GM19238 (cell line): ENCODE data around the gene WDR26.
A peak's percentile ranks its signal among the peaks of the same experiment; 100 is the strongest.
"Not testable (repeated sequence)": the region's sequence is repeated elsewhere in the genome, so short reads cannot be mapped to it uniquely, and the experiment has no call there.

Source experiments
- DNase-seq: peaks from one replicate; pipeline ENCODE4 v3.0.0; 2011; ENCODE audit warnings: low spot score; ENCODE audit not compliant: insufficient read length

Gene WDR26

DNA sequence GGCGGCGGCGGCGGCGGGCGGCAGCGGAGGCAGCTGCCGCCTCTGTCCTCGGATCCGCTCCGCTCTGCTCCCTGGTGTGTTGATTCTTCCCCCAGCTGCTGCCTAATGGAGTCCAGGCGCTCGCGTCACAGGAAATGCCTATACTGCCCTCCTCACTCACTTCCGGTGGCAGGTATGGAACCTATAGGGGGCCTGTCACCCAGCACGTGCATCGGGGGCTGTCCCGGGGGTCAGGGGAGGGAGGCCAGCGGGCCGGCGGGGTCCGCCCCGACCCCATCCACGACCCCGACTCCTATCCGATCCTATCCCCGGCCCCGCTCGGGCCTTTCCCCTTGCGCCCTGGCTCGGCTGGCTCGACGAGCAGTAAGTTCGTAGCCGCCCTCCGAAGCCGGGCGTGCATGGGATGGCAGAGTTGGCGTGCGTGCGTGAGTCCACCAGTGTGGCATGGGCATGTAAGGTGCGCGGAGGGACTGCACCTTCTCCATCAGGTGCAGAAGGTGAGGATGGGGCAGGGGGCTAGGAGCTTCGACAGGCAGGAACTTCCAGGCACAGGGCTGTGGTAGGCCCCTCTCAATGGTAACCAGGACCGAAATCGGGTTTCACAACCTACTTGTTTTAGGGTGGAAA is at the start of gene WDR26:
Gene WDR26 (minus strand): TSS at position 107 of the 627 bp plus-strand sequence.
- DNase-seq: peak; percentile 89

DNA sequence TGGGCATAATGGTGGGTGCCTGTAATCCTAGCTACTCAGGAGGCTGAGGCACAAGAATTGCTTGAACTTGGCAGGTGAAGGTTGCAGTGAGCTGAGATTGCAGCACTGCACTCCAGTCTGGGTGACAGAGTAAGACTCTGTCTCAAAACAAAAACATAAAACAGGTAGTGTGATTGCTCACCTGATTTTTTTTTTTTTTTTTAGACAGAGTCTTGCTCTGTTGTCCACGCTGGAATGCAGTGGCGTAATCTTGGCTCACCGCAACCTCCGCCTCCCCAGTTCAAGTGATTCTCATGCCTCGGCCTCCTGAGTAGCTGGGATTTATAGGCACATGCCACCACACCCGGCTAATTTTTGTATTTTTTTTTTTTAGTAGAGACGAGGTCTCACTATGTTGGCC is 48.6 kb upstream of the WDR26 start:
- DNase-seq: not testable (repeated sequence)

DNA sequence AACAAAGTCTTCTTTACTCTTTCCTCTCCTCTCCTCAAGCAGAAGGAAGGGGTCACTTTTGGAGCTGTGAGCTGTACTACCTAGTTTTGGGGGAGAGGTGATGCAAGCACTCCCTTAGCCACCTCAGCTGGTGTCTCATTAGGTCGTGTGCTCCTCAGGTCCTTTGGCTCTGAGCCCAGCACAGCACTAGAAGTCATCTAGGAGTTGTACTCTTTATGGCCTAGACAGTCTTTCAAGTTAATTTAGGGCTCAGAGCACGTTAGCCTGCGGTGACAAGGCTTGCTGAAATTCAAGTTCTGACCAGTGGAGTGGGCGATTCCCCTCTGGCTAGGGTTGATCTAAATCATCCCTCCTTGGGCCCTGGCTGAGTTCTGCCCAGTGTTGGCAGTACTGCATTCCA is 48.0 kb upstream of the WDR26 start:
- DNase-seq: no peak

DNA sequence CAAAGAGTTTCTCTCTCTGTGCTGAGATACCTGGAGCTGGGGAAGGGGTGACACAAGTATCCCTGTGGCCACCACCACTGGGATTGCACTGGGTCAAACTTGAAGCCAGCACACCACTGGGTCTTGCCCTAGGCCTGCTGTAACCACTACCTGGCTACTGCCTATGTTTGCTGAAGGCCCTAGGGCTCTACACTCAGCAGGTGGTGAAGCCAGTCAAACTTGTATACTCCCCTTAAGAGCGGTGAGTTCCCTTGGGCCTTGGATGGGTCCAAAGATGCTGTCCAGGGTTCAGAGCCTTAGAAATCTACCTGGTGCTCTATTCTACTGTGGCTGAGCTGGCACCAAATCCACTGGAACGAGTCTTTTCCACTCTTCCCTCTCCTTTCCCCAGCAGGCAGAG is 47.0 kb upstream of the WDR26 start:
- DNase-seq: no peak

DNA sequence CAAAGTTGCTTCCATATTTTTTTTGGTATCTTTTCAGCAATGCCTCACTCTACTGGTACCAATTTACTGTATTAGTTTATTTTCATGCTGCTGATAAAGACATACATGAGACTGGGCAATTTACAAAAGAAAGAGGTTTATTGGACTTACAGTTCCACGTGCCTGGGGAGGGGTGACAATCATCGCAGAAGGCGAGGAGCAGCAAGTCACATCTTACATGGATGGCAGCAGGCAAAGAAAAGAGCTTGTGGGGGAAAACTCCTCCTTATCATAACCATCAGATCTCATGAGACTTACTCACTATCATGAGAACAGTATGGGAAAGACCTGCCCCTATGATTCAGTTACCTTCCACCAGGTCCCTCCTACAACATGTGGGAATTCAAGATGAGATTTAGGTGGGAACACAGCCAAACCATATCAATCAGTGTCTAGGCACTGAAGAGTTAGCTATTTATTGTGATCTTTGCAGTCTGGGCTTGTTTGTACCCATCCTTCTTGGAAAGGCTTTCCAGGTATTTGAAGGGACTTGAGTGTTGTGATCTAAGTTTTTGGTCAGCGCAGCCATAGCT is 46.4 kb upstream of the WDR26 start:
- not testable (repeated sequence) for DNase-seq

DNA sequence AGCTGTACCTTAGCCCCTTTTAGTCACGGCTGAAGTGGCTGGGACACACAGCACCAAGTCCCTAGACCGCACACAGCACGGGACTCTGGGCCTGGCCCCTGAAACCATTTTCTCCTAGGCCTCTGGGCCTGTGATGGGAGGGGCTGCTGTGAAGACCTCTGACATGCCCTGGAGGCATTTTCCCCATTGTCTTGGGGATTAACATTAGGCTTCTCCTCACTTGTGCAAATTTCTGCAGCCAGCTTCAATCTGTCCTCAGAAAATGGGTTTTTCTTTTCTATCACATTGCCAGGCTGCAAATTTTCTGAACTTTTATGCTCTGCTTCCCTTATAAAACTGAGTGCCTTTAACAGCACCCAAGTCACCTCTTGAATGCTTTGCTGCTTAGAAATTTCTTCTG is 45.6 kb upstream of the WDR26 start:
- DNase-seq: not testable (repeated sequence)

DNA sequence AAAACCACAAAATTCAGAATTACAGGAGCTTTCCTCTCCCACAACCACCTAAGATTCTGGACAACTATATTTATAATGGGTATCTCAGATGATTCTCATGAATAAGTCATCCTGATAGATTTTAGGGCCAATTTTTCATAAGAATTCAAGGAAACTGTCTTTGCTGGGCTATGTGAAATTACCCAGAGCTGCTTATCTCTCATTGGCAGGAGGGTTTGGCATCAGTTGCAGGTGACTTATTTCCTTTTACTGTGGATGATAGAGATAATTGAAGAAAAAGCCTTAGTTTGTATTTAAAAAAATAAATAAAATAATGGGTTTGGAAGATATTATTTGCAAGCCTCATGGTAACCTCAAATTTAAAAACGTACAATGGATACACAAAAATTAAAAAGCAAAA is 38.2 kb upstream of the WDR26 start:
- no peak for DNase-seq

DNA sequence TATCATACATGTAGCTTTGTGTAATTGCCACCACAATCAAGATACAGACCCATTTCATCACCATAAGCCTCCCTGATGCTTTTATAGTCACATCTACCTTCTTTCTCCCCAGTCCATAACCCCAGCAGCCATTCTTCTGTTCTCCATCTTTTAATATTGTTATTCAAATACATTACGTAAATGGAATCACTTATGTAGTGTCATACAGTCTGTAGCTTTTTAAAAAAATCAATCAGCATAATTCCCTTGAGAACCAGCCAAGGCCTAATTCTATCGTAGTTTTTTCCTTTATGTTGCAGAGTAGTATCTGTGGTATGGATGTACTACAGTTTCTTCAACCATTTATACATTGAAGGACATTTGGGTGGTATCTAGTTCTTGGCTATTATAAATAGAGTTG is 31.6 kb upstream of the WDR26 start:
- no peak for DNase-seq

DNA sequence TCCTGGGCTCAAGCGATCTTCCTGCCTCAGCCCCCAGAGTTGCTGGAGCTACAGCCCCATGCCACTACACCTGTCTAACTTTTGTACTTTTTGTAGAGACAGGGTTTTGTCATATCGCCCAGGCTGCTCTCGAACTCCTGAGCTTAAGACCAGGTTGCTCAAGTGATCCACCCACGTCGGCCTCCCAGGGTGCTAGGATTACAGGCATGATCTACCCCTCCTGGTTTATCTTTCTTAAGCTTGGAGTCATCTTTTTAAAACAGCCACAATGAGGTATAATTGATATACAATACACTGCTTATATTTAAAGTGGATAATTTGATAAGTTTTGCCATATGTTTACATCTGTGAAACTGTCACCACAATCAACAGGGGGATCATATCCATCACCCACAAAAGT is 25.4 kb upstream of the WDR26 start:
- no peak for DNase-seq

DNA sequence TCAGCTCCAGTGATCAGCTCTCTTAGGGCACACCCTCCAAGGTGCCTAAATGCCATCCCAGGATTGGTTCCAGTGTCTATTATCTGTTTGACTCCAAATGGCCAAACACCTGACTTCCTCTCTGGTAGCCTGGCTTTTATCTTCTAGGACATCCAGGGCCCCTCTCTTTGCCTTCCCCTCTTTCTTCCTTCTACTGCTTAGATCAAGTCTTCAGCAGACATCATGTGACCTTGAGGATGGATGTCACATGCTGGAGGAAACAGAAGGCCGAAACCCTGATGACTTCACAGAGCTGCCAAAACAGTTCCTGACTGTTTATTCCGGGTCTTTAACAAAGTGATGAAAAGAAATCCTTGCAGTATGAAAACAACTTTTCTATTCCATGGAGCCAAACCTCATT is 24.4 kb upstream of the WDR26 start:
- no peak for DNase-seq

DNA sequence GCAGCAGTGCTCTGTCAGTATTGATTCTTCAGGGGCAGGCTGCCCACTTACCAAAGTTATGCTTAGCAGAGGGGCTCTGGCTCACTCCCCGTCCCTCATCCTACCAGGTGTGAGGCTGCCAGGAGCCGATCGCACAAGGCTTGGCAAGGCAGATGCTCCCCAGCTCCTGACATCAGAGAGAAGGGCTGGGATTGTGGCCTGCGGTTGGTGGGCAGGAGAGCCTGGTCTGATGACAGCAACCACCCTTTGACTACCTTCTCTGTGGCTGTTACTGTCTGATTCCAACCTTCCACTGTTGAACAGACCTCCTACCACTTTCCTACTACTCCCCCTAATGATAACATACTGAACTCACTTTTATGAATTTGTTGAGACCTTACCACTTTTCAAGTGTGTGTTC is 23.7 kb upstream of the WDR26 start:
- no peak for DNase-seq

DNA sequence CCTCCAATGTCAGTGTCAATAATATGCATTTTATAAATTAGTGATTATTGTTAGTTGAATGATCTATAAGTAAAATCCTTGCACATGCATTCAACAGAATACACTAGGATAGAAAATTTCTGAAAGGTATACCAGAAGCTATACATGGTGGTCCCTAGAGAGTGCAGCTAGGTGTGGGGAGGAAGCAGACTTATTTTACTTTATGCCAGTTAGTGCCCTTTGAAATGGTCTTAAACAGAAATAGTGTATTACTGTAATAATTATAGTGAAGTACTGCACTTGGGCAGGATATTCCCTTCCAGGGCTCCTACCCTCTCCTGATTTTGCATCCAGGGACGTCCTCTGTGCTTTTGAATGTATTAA is 23.2 kb upstream of the WDR26 start:
- DNase-seq: no peak

DNA sequence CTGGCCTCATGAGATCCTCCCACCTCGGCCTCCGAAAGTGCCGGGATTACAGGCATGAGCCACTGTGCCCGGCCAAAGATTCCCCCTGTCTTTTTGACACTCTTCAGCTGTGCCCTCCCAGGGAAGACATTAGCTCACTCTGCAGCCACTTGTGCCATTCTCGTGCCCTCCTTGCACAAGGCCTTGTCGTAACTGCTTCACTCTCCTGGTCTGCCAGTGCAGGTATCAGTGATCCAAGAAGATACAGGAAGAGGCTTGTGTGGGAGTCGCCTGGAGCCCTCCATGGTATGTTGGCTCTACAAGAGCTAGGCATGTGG is 22.0 kb upstream of the WDR26 start:
- DNase-seq: no peak

DNA sequence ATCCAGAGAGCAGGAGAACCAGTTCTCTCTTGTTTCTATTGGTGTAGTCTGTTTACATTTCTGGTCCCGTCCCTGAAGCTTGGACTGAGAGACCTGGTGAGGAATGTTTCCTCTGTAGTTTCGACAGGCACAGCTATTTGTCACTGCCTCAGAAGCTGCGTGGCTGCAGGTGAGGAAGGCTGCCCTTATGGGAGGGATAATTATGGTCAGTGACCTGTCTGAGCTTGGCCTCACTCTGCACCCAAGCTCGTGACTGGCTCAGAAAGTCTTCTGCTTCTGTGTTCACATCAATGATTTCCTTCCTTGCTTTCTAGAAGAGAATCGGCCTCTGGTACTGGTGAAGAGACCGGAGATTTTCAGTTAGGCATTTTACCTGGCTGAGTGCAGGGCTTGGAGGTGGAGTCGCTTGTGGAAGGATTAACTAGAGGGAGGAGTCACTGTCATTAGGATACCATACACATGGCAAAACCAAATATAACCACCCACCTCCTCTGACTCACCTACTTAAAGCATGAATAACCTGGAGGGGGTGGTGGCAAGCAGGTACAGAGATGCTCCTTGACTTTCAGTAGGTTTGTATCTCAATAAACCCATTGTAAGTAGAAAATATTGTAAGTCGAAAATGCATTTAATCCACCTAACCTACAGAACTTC is 19.9 kb upstream of the WDR26 start:
- no peak for DNase-seq

DNA sequence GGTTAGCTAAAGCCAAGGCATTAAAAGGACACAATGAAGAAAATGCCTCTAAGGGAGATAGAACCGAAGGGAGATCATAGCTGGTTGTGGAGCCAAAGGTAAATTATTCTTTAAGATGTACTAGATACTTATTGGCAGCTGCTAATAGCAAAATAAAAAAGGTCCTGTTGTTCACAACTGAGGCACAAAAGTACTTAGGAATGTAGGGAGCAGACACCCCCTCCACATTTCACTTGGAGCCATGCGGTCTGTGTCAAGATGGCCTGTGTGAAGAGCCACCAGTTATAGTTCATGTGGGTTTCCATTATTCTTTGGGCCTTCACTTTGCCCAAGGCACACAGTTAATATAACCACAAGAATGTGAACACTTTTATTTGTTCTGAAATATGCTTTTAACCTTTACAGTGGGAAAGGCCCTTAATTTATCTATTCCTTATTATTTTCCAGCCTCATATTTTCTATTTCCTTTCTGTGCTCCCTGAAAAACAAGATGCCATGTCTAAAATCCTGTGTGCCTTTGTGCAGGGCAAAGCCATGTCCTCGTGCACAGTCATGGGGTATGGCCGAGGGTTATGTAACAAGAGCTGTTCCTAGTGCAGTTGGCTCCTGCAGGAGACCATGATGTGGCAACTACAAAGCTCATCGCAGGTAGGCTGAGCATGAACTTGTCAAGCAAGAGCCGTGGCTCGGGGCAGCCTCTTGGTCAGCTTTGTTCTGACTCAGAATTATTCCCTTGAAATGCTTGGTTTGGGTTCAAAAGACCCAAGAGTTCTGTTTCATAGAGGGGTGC is 16.2 kb upstream of the WDR26 start:
- no peak for DNase-seq

DNA sequence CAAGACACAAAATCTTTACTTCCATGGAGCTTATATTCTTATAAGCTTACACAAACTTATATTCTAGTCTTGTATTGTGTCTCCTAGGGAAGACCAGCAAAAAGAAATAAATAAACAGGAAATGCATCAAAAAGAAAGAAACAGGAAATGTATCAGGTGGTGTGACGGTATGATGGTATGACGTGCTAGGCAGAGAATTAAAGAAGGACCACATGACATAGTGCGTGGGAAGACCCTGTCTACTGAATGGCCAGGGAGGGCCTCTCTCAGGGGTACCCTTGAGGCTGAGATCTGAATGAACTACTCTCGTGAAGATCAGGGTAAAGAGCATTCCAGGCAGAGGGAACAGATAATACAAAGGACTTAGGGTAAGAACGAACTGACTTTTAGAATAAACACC is 15.6 kb upstream of the WDR26 start:
- DNase-seq: no peak

DNA sequence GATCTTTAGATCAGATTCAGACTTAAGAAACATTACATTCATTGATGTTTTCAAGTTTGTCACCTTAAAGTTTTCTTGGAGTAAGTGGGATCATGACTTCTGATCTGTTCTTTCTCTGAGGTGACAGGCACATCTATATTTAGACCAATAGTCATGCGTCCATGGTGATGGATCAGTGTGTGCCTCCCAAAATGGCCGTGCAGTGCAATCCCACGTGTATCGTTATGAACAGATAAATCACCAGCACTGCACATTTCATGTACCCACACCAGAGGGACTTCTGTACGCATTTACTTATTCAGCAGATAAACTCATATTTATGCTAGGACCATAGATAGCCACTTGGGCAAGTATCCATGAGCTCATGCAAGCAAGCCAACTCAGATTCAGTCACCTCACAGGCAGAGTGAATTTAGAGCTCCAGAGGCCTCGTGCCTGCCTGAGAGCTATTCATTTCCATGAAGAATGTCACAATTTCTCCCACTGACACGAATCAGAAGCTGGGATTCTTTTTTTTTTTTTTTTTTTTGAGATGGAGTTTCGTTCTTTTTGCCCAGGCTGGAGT is 13.9 kb upstream of the WDR26 start:
- no peak for DNase-seq

DNA sequence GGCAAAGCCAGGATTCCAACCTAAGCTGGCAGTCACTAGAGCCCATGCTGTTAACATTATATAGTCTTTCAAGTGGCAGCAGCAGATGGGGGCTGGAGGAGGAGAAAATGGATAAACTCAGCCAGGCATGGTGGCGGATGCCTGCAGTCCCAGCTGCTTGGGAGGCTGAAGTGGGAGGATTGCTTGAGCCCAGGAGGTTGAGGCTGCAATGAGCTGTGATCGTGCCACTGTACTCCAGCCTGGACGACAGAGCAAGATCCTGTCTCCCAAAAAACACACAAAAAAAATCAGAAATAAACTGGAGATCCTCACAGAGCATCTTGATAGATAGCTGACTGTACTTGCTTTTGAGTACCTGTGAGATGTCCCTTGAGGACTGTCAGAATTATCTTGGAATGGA is 13.4 kb upstream of the WDR26 start:
- DNase-seq: no peak

DNA sequence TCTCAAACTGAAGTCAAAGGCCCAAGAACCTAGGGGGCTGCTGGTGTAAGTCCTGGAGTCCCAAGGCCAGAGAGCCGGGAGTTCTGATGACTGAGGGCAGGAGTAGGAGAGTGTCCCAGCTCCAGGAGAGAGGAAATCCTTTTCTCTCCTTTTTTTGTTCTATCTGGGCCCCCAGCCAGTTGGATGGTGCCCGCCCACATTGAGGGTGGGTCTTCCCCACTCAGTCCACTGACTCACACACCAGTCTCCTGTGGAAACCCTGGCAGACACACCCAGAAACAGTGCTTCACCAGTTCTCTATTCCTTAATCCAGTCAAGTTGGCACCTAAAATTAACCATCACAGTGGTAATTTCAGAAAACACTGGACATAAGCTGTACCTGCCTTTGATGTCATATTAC is 12.7 kb upstream of the WDR26 start:
- no peak for DNase-seq

DNA sequence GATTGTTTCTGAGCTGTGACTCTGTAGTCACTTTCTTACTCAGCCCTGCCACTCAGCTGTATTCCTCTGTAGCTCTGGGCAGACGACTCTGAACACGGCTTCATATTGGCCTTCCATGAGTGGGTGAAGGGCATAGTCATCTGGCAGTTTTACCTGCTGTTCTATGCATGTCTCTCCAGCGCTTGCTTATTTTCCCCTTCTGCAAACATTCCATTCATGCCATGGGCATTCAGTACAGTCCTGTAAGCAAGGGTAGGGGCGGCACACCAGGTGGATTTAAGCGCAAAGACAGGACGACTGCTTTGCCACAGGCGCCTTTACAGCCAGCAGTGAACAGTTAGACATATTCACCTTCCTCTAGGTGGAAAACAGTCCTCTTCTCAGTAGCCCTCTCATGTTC is 4.4 kb upstream of the WDR26 start:
- DNase-seq: no peak

DNA sequence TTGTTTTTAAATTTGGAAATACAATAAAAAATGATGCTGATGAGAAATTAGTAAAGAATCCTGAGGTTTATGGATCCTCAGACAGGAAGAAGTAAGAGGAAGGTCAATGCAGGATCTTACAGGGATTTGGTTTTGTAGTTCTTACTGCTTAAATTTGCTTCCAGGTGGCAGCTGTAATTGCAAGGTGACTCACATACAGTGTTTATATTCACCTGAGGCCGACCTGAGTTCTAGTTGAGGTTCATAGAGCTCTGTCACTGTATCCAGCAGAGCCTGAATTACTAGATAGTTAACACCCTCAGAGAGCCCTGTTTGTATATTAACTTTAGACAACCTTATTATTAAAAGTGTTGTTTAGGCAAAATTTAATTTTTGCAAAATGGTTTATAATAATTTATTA is 1.4 kb upstream of the WDR26 start:
- no peak for DNase-seq

DNA sequence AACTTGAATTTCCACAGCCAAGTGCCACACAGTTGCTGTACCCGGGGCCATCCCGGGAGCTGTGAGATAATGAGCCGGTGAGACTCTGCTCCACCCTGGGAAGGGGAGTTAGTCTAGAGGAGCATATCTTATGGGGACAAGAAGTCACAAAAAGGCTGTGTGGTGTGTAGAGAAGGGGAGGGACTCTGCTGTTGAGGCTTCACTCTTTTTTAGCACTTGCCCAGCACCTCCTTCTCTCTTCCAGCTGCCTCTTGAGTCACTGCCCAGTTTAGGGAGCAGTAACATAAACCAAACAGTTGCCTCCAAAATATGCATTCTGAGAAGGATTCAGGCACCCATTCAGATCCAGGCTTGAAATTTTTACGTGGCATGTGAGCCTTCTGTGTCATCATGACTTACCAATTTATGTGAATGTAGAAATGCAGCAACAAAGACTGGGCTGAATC is 744 bp upstream of the WDR26 start:
- DNase-seq: no peak
